Peyer's patch (tissue), 4 donors: ENCODE data around the gene TBC1D9B.

Experiments
- CTCF ChIP-seq, 6 experiments: fragments of 450-650 bp in 4 of 6; fragments of 200-600 bp in 2 of 6; sonication (generic) in 1 of 6; IDR thresholded peaks; one replicate each; pipeline ENCODE4 v1.5.1; 2017 to 2019; ENCODE audit warnings: antibody characterized with exemption in 6 of 6, mild to moderate bottlenecking in 3 of 6, moderate library complexity in 1 of 6
- POLR2A ChIP-seq, 2 donors: fragments of 450-650 bp; IDR thresholded peaks; one replicate each; pipeline ENCODE4 v1.5.1; 2017; ENCODE audit warnings: antibody characterized with exemption in 2 of 2, mild to moderate bottlenecking in 2 of 2, moderate library complexity in 2 of 2

- TF ChIP-seq POLR2A (IDR thresholded peaks at IDR 0.05) (no peak), CTCF (IDR thresholded peaks at IDR 0.05) (no peak)
Observed at GRCh38 chr5:179852993-179853547, 54.6 kb downstream of the TBC1D9B start.
